K562 (cell line): ENCODE measurements around the gene SGIP1. TPM values are rescaled to one million over a fixed set of nuclear protein-coding genes. Genes with fewer than 3 reads are reported as not detected.

ENCODE experiments used
- ATAC-seq: fragments of 200-7000 bp; cut with Tn5 transposase; 3 replicates; pipeline ENCODE4 v1.9.1; 2020; ENCODE audit warnings: moderate library complexity
- BruUV-seq: library from RNA; stranded (reverse); fragments of 400-500 nt; replicated peaks from 2 replicates; lab custom pipeline; 2021; lab: Mats Ljungman, UMichigan
- CTCF ChIA-PET: fragments of 300-600 bp; formaldehyde crosslinking; extraction: SDS; loops from one replicate; lab custom pipeline; 2021; ENCODE audit warnings: low intra/inter-chr PET ratio; lab: Yijun Ruan, JAX
- POLR2A ChIA-PET: fragments of 300-600, 350-650 bp; sonication (Branson Sonifier 250); formaldehyde crosslinking; extraction: SDS; loops from one replicate; lab custom pipeline; 2021; ENCODE audit warnings: antibody characterized with exemption, inconsistent platforms; lab: Yijun Ruan, JAX
- DNase-seq, 4 experiments: peaks; one replicate each; pipeline versions ENCODE4 v3.0.0 to v3.0.0-alpha.2; 2011 to 2018; ENCODE audit warnings: low spot score in 3 of 4, mixed read lengths in 3 of 4; ENCODE audit errors: extremely low read depth in 1 of 4
- FAIRE-seq: peaks from 2 replicates; lab custom pipeline; 2011; peaks lifted over from hg19 to GRCh38; lab: Jason Lieb, UNC
- H2AFZ ChIP-seq: 2 replicates; pipeline ENCODE4 v1.6.0; 2011; ENCODE audit warnings: low read depth, low read length, control low read depth, inconsistent platforms
- H3K27ac ChIP-seq: fragments of 200-600 bp; 3 replicates; pipeline ENCODE4 v1.8.0; 2011; ENCODE audit warnings: low read depth, mild to moderate bottlenecking, control low read depth, inconsistent platforms, low read length, moderate library complexity, mixed read lengths; ENCODE audit errors: extremely low read depth
- H3K27me3 ChIP-seq, 2 experiments: fragments of 300-600 bp in 1 of 2; 2 replicates in 1 of 2; 3 replicates in 1 of 2; pipeline versions ENCODE4 v1.6.0 to v1.8.0; 2011; ENCODE audit warnings: inconsistent platforms in 2 of 2, low read length in 2 of 2, mild to moderate bottlenecking in 1 of 2, mixed read lengths in 1 of 2, moderate library complexity in 1 of 2; ENCODE audit not compliant: control insufficient read depth in 2 of 2, insufficient read depth in 2 of 2
- H3K36me3 ChIP-seq: fragments of 300-600 bp; 3 replicates; pipeline ENCODE4 v1.8.0; 2011; ENCODE audit warnings: mild to moderate bottlenecking, low read length, inconsistent platforms; ENCODE audit not compliant: control insufficient read depth, insufficient read depth
- H3K4me1 ChIP-seq, 2 experiments: fragments of 200-600 bp in 1 of 2; replicated peaks in 1 of 2; 2 replicates in 1 of 2; 3 replicates in 1 of 2; pipeline versions ENCODE4 v1.5.1 to v1.8.0; 2011; ENCODE audit warnings: inconsistent platforms in 2 of 2, low read length in 2 of 2, mild to moderate bottlenecking in 1 of 2, mixed read lengths in 1 of 2, moderate library complexity in 1 of 2; ENCODE audit not compliant: control insufficient read depth in 2 of 2, insufficient read depth in 2 of 2
- H3K4me2 ChIP-seq: 2 replicates; pipeline ENCODE4 v1.6.1; 2011; ENCODE audit warnings: low read length, control low read depth, inconsistent platforms, mixed read lengths; ENCODE audit not compliant: insufficient read depth
- H3K4me3 ChIP-seq: fragments of 200-600 bp; sonication (generic), shearing (Covaris generic); 2 replicates; pipeline ENCODE4 v1.5.1; 2016; ENCODE audit warnings: control low read depth, inconsistent platforms
- H3K79me2 ChIP-seq: fragments of 200-600 bp; 3 replicates; pipeline ENCODE4 v1.8.0; 2011; ENCODE audit warnings: low read length, inconsistent platforms; ENCODE audit not compliant: control insufficient read depth, insufficient read depth
- H3K9ac ChIP-seq, 2 experiments: 2 replicates each; pipeline versions ENCODE4 v1.6.0 to v1.6.1; 2011; ENCODE audit warnings: low read depth in 2 of 2, low read length in 2 of 2, control low read depth in 1 of 2, inconsistent platforms in 1 of 2, mild to moderate bottlenecking in 1 of 2, mixed read lengths in 1 of 2; ENCODE audit not compliant: insufficient read depth in 1 of 2
- H3K9me1 ChIP-seq: one replicate; pipeline ENCODE4 v1.6.0; 2011; ENCODE audit warnings: inconsistent platforms, mild to moderate bottlenecking, low read length, moderate library complexity; ENCODE audit not compliant: control insufficient read depth, insufficient read depth
- H3K9me3 ChIP-seq: replicated peaks from 2 replicates; pipeline ENCODE4 v1.5.1; 2011; ENCODE audit warnings: low read depth, low read length, inconsistent platforms; ENCODE audit not compliant: control insufficient read depth, insufficient read depth
- H4K20me1 ChIP-seq: replicated peaks from 2 replicates; pipeline ENCODE4 v1.6.1; 2011; ENCODE audit warnings: low read length, inconsistent platforms, mixed read lengths; ENCODE audit not compliant: control insufficient read depth, insufficient read depth
- CBFA2T2 ChIP-seq: fragments of 450-650 bp; conservative IDR thresholded peaks from 2 replicates; pipeline ENCODE4 v1.6.1; 2017; ENCODE audit warnings: mild to moderate bottlenecking
- DDX20 ChIP-seq: fragments of 450-650 bp; IDR thresholded peaks from 2 replicates; pipeline ENCODE4 v1.6.1; 2016; ENCODE audit warnings: missing genetic modification characterization, low read depth, mild to moderate bottlenecking, missing compliant biosample characterization, moderate library complexity
- MBD2 ChIP-seq: sonication (generic); IDR thresholded peaks from 2 replicates; pipeline ENCODE4 v1.6.1; 2016; ENCODE audit warnings: low read depth, borderline replicate concordance
- ZNF695 ChIP-seq: fragments of 450-650 bp; formaldehyde crosslinking; IDR thresholded peaks from 2 replicates; pipeline ENCODE4 v1.4.0; 2020; ENCODE audit warnings: mild to moderate bottlenecking, moderate library complexity
- WGBS: fragments of 100-300 bp; shearing (Covaris generic); methylation state at CpG from one replicate; pipeline ENCODE4 v1.1.6; 2016; ENCODE audit warnings: low coverage, mixed read lengths; ENCODE audit not compliant: insufficient coverage; ENCODE audit errors: missing lambda C conversion rate; 5-methylcytosine and 5-hydroxymethylcytosine counted together
- in situ Hi-C: fragments of 300-500 bp; cut with MboI; formaldehyde crosslinking; loops from 4 replicates; pipeline ENCODE4 v1.15.0; 2018; ENCODE audit warnings: inconsistent platforms, mixed read lengths
- intact Hi-C: fragments of 100-400 bp; cut with micrococcal nuclease; formaldehyde crosslinking; loops from 2 replicates; pipeline ENCODE4 v1.14.2; 2022
- polyA plus RNA-seq, 8 experiments: library from polyadenylated mRNA; depleted of rRNA in 4 of 8; stranded (reverse) in 5 of 8; unstranded in 3 of 8; fragments of >200 nt; fragmentation: Nextera tagmentation in 2 of 8; fragmentation: Illumina TruSeq in 1 of 8; extraction: Ambion mirVana in 2 of 8; extraction: Trizol in 1 of 8; gene quantifications; 2 replicates each; pipeline versions ENCODE4 v1.2.1 to v1.2.3, GENCODE V29; 2011 to 2014; ENCODE audit warnings: inconsistent platforms in 1 of 8, missing spikeins in 1 of 8
- total RNA-seq, 7 experiments: library from RNA; depleted of rRNA in 6 of 7; stranded (reverse); fragments of >200 nt in 6 of 7; fragmentation: Illumina TruSeq in 2 of 7; extraction: Trizol in 2 of 7; gene quantifications; 2 replicates each; pipeline versions ENCODE4 v1.2.1 to v1.2.3, GENCODE V29; 2011 to 2021; ENCODE audit warnings: low replicate concordance in 1 of 7
- TF ChIP-seq, protein P1 (sequence below): fragments of 150-350 bp; IDR thresholded peaks from 2 replicates; pipeline ENCODE4 v1.6.1; 2014; ENCODE audit warnings: low read depth, mild to moderate bottlenecking, low read length, borderline replicate concordance

The SGIP1 gene
- total and polyA plus RNA-seq, 9 of the 15 experiments (the other 6 are each of a cell fraction or from before 2014, with no cell fraction given) = 0.07 to 0.35 TPM; not detected in 7

- Histone ChIP-seq H3K9ac (no peak overlapping the region), H3K79me2 (no peaks in the 10 kb centered on the region), H3K27ac (no peak overlapping the region), H3K36me3 (no peaks in the 10 kb centered on the region), H4K20me1 (no peaks in the 10 kb centered on the region), H3K4me3 (no peak overlapping the region), H3K9me1 (no peaks in the 10 kb centered on the region), H2AFZ (no peak overlapping the region), H3K4me2 (no peak overlapping the region), H3K27me3 (peaks cover 0 to 5% of the 10 kb centered on the region in 2 experiments; a peak in 1 of 5 replicates)
- ChIA-PET CTCF (no interaction called here), POLR2A (interaction anchor here (0.7 to 2.0 kb wide), 2 partner anchors 15 to 35 kb away, joined by 3 to 6 read pairs; no protein-coding TSS in a partner anchor)
- ATAC-seq = no peak
- intact Hi-C loops = no loop called here
- 7% methylated on average over 4 of the region's 4 CpGs for WGBS
- DNase-seq = no peak
- BruUV-seq = no TSS peak
- no peak for FAIRE-seq
- in situ Hi-C loops = no loop called here
- TF ChIP-seq MBD2 = no peak
- no peak for TF ChIP-seq DDX20 (tag)
- TF ChIP-seq, protein P1, sequence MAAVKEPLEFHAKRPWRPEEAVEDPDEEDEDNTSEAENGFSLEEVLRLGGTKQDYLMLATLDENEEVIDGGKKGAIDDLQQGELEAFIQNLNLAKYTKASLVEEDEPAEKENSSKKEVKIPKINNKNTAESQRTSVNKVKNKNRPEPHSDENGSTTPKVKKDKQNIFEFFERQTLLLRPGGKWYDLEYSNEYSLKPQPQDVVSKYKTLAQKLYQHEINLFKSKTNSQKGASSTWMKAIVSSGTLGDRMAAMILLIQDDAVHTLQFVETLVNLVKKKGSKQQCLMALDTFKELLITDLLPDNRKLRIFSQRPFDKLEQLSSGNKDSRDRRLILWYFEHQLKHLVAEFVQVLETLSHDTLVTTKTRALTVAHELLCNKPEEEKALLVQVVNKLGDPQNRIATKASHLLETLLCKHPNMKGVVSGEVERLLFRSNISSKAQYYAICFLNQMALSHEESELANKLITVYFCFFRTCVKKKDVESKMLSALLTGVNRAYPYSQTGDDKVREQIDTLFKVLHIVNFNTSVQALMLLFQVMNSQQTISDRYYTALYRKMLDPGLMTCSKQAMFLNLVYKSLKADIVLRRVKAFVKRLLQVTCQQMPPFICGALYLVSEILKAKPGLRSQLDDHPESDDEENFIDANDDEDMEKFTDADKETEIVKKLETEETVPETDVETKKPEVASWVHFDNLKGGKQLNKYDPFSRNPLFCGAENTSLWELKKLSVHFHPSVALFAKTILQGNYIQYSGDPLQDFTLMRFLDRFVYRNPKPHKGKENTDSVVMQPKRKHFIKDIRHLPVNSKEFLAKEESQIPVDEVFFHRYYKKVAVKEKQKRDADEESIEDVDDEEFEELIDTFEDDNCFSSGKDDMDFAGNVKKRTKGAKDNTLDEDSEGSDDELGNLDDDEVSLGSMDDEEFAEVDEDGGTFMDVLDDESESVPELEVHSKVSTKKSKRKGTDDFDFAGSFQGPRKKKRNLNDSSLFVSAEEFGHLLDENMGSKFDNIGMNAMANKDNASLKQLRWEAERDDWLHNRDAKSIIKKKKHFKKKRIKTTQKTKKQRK = no peak
- no peak for TF ChIP-seq ZNF695 (CRISPR knock-in tag)
- TF ChIP-seq CBFA2T2 = no peak
- TF ChIP-seq, all 486 proteins: peak for 0
- Histone ChIP-seq H3K4me1 (no peaks in the 10 kb centered on the region), H3K9me3 (no peaks in the 10 kb centered on the region)
These were observed 83.6 kb downstream of the SGIP1 start for GRCh38 chr1:66617362-66618184.
